Measurements from ENCODE around the gene RNF11.

DNA sequence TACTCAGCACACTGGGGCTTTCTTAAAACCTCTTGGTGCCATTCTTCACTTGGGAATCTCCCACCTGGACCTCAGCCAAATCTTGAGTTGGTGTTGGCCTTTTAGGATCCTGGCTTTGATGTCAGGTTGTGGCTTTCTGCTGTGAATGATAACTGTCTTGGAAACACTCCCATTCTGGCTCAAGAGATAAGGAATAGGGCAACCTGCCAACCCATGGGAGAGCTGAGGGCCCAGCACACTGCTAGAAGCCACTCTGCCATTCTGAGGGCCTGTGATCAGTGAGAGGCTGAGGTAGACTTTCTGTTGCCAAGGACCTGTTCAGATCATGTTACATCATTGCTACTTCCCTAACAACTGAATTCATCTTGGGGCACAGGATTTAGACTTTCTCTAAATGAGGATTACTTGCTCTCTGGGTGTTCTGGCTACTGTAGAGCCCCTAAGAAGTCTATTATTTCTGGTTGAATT, 48.4 kb downstream of the RNF11 start:
- TF ChIP-seq GABPA (IDR thresholded peaks at IDR 0.05; ENCODE audit: low read depth) = no peak
- TF ChIP-seq, protein P1, sequence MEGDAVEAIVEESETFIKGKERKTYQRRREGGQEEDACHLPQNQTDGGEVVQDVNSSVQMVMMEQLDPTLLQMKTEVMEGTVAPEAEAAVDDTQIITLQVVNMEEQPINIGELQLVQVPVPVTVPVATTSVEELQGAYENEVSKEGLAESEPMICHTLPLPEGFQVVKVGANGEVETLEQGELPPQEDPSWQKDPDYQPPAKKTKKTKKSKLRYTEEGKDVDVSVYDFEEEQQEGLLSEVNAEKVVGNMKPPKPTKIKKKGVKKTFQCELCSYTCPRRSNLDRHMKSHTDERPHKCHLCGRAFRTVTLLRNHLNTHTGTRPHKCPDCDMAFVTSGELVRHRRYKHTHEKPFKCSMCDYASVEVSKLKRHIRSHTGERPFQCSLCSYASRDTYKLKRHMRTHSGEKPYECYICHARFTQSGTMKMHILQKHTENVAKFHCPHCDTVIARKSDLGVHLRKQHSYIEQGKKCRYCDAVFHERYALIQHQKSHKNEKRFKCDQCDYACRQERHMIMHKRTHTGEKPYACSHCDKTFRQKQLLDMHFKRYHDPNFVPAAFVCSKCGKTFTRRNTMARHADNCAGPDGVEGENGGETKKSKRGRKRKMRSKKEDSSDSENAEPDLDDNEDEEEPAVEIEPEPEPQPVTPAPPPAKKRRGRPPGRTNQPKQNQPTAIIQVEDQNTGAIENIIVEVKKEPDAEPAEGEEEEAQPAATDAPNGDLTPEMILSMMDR (IDR thresholded peaks at IDR 0.05; ENCODE audit: insufficient read depth, low read length) = no peak

Data from HL-60 (cell line).